HG02870 (cell line): ENCODE results near the gene HTR3E.
"Not testable (repeated sequence)": the region's sequence is repeated elsewhere in the genome, so short reads cannot be mapped to it uniquely, and the experiment has no call there.

ENCODE experiments used
- ATAC-seq: cut with Tn5 transposase; IDR thresholded peaks from one replicate; pipeline ENCODE4 v1.9.1; 2021; ENCODE audit warnings: mild to moderate bottlenecking, moderate library complexity; ENCODE audit not compliant: unreplicated experiment

The HTR3E gene

GRCh38 chr3:184099806-184100686, 3.2 kb downstream of the HTR3E start:
- no peak for ATAC-seq

- ATAC-seq, result no peak
These were observed 13.5 kb downstream of the HTR3E start for GRCh38 chr3:184110316-184110725.

GRCh38 chr3:184116017-184116416, 19.2 kb downstream of the HTR3E start:
- ATAC-seq, result no peak

- ATAC-seq, result no peak
These were observed 20.8 kb downstream of the HTR3E start for GRCh38 chr3:184117636-184118035.

GRCh38 chr3:184121031-184121430, 24.2 kb downstream of the HTR3E start:
- ATAC-seq, result not testable (repeated sequence)

GRCh38 chr3:184126006-184126405, 29.1 kb downstream of the HTR3E start:
- ATAC-seq, result no peak

GRCh38 chr3:184129012-184129411, 32.1 kb downstream of the HTR3E start:
- ATAC-seq, result no peak

- no peak for ATAC-seq
These were observed 36.1 kb downstream of the HTR3E start for GRCh38 chr3:184132945-184133344.

GRCh38 chr3:184133840-184134745, 37.2 kb downstream of the HTR3E start:
- peak; percentile 40 for ATAC-seq

GRCh38 chr3:184134746-184135148, 37.9 kb downstream of the HTR3E start:
- peak; percentile 25 for ATAC-seq

GRCh38 chr3:184135149-184135910, 38.5 kb downstream of the HTR3E start, which contains the start of gene EIF2B5:
TSS of gene EIF2B5 (plus strand) at chr3:184135358. CDS start at chr3:184135386, 28 bp downstream.
- peak; percentile 78 for ATAC-seq

- no peak for ATAC-seq
These were observed 39.0 kb downstream of the HTR3E start for GRCh38 chr3:184135911-184136260.

GRCh38 chr3:184140436-184140835, 43.6 kb downstream of the HTR3E start:
- no peak for ATAC-seq

GRCh38 chr3:184142199-184142598, 45.3 kb downstream of the HTR3E start:
- no peak for ATAC-seq

GRCh38 chr3:184143327-184143726, 46.5 kb downstream of the HTR3E start:
- no peak for ATAC-seq

GRCh38 chr3:184144505-184144904, 47.6 kb downstream of the HTR3E start:
- no peak for ATAC-seq

- ATAC-seq, result no peak
These were observed 48.3 kb downstream of the HTR3E start for GRCh38 chr3:184145111-184145524.

GRCh38 chr3:184145751-184146270, 48.9 kb downstream of the HTR3E start:
- ATAC-seq, result no peak

GRCh38 chr3:184148076-184148475, 51.2 kb downstream of the HTR3E start:
- no peak for ATAC-seq

GRCh38 chr3:184149123-184149522, 52.3 kb downstream of the HTR3E start:
- ATAC-seq, result no peak

- not testable (repeated sequence) for ATAC-seq
These were observed 52.9 kb downstream of the HTR3E start for GRCh38 chr3:184149770-184150169.
